Heart left ventricle (tissue), 13 donors: ENCODE results near the gene CAPN12.
"Not testable (repeated sequence)": the region's sequence is repeated elsewhere in the genome, so short reads cannot be mapped to it uniquely, and the experiment has no call there.

Experiments used
- POLR2A ChIP-seq, 2 donors: fragments of 450-650 bp; IDR thresholded peaks; one replicate each; pipeline ENCODE4 v1.6.1; 2017; ENCODE audit warnings: antibody characterized with exemption in 2 of 2, mild to moderate bottlenecking in 2 of 2, moderate library complexity in 2 of 2
- TF ChIP-seq, protein P1 (sequence below), 12 donors: fragments of 200-600 bp; sonication (generic) in 4 of 12; IDR thresholded peaks; one replicate each; pipeline versions ENCODE4 v1.5.0 to v1.8.0; 2018 to 2022; ENCODE audit warnings: antibody characterized with exemption in 12 of 12, mild to moderate bottlenecking in 5 of 12
- donor health status: ischemic (EF 13 %, LVEDD 7.1; RV severe dilation, severe dysfunction).
- donor health status: DM: no; HTN: yes; CAD: no.
- donor health status: DM: no; HTN: no; CAD: no.
- donor health status: ischemic (EF 25% LVEDD 6.9; RV normal size, moderate dysfunction).
- donor health status: ischemic (EF 25% LVEDD 5.7; RV mildly dilated, moderate dysfunction).
- donor health status: ischemic (EF 35%, LVEDD 5.7; RV mildly dilated, moderate dysfunction).
- donor health status: nonischemic (EF 11% LVEDD 7.7; RV severe dilation, severe dysfunction).
- donor health status: DM: yes; HTN: yes; CAD: no.
- donor health status: PGD.
- donor health status: ischemic (EF 29% LVEDD 5.4; RV normal size, mild dysfunction).
- donor health status: nonischemic (EF 23%, LVEDD 6.1; RV moderate dilation, normal function).

DNA sequence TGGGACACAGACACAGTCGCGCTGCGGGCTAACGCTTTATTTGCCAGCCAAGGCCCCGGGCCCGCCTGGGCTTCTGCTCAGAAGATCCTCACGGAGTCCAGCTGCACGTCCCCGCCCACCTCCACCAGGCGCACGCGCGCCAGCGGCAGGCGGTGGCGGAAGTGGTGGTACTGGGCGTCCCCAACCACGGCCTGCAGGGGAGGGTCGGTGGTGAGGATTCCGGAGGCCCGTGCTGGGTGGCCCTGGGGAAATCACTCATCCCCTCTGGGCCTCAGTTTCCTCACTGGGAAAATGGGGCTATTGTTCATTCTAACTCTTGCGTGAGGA is 26.6 kb upstream of the CAPN12 start:
- TF ChIP-seq, protein P1, sequence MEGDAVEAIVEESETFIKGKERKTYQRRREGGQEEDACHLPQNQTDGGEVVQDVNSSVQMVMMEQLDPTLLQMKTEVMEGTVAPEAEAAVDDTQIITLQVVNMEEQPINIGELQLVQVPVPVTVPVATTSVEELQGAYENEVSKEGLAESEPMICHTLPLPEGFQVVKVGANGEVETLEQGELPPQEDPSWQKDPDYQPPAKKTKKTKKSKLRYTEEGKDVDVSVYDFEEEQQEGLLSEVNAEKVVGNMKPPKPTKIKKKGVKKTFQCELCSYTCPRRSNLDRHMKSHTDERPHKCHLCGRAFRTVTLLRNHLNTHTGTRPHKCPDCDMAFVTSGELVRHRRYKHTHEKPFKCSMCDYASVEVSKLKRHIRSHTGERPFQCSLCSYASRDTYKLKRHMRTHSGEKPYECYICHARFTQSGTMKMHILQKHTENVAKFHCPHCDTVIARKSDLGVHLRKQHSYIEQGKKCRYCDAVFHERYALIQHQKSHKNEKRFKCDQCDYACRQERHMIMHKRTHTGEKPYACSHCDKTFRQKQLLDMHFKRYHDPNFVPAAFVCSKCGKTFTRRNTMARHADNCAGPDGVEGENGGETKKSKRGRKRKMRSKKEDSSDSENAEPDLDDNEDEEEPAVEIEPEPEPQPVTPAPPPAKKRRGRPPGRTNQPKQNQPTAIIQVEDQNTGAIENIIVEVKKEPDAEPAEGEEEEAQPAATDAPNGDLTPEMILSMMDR (IDR thresholded peaks at IDR 0.05), result not testable (repeated sequence)
- TF ChIP-seq POLR2A (IDR thresholded peaks at IDR 0.05), result not testable (repeated sequence)
